Measurements from ENCODE around the gene UBE3C.

- TF ChIP-seq BHLHE40 (IDR thresholded peaks at IDR 0.05; ENCODE audit: borderline replicate concordance), result no peak
- no peak for TF ChIP-seq TARDBP (IDR thresholded peaks at IDR 0.05)
- no peak for TF ChIP-seq SP1 (IDR thresholded peaks at IDR 0.05)
- TF ChIP-seq ELF4 (IDR thresholded peaks at IDR 0.05), result no peak
- no peak for TF ChIP-seq LEF1 (IDR thresholded peaks at IDR 0.05; ENCODE audit: borderline replicate concordance)
- no peak for TF ChIP-seq ZNF384 (IDR thresholded peaks at IDR 0.05)
- no peak for TF ChIP-seq SUZ12 (IDR thresholded peaks at IDR 0.05)
- TF ChIP-seq NFRKB (IDR thresholded peaks at IDR 0.05), result no peak
- no peak for TF ChIP-seq FOXM1 (IDR thresholded peaks at IDR 0.05; ENCODE audit: borderline replicate concordance)
- TF ChIP-seq FOXK2 (IDR thresholded peaks at IDR 0.05), result no peak
- no peak for TF ChIP-seq FOXA1 (IDR thresholded peaks at IDR 0.05)
- TF ChIP-seq L3MBTL2 (conservative IDR thresholded peaks at IDR 0.05), result no peak
- TF ChIP-seq ARNT (IDR thresholded peaks at IDR 0.05), result no peak
- no peak for TF ChIP-seq PKNOX1 (IDR thresholded peaks at IDR 0.05)
Measured at GRCh38 chr7:157120181-157120580, 18.5 kb upstream of the UBE3C start.

Data from HEK293T (cell line).